Testis (tissue), 3 donors: ENCODE results near the gene P3H2. TPM values are rescaled to one million over a fixed set of nuclear protein-coding genes. Genes with fewer than 3 reads are reported as not detected.

Experiments used
- DNase-seq: peaks from one replicate; pipeline ENCODE4 v3.0.0-alpha.2; 2019
- H3K27ac ChIP-seq, 2 donors: fragments of 200-600 bp; sonication (generic); one replicate each; pipeline ENCODE4 v1.5.1; 2019
- H3K27me3 ChIP-seq: fragments of 200-600 bp; sonication (generic); one replicate; pipeline ENCODE4 v1.5.1; 2019
- H3K36me3 ChIP-seq: fragments of 200-600 bp; sonication (generic); one replicate; pipeline ENCODE4 v1.5.1; 2017; ENCODE audit warnings: low read depth; ENCODE audit errors: missing control alignments
- H3K4me1 ChIP-seq: fragments of 200-600 bp; sonication (generic); one replicate; pipeline ENCODE4 v1.5.1; 2019
- H3K4me3 ChIP-seq, 2 donors: fragments of 200-600 bp; sonication (generic); one replicate each; pipeline ENCODE4 v1.5.1; 2017 to 2019
- H3K9me3 ChIP-seq: fragments of 200-600 bp; sonication (generic); one replicate; pipeline ENCODE4 v1.5.1; 2017
- CTCF ChIP-seq, 3 experiments: fragments of 450-650 bp in 2 of 3; fragments of 200-600 bp in 1 of 3; sonication (generic) in 1 of 3; IDR thresholded peaks; one replicate each; pipeline ENCODE4 v1.5.1; 2016 to 2019; ENCODE audit warnings: antibody characterized with exemption in 3 of 3, mild to moderate bottlenecking in 2 of 3, moderate library complexity in 1 of 3
- POLR2A ChIP-seq: fragments of 450-650 bp; IDR thresholded peaks from one replicate; pipeline ENCODE4 v1.6.1; 2017; ENCODE audit warnings: antibody characterized with exemption, mild to moderate bottlenecking, moderate library complexity
- WGBS, 2 donors: methylation state at CpG; one replicate each; pipeline ENCODE4 v1.1.5; 2018; 5-methylcytosine and 5-hydroxymethylcytosine counted together
- intact Hi-C: fragments of 100-400 bp; cut with DNase I; formaldehyde crosslinking; loops from one replicate; pipeline ENCODE4 v1.15.1; 2023; ENCODE audit warnings: low total_unique reads
- polyA plus RNA-seq: library from polyadenylated mRNA; stranded (reverse); fragments of 350-450 nt; fragmentation: Illumina TruSeq; extraction: RNeasy Lipid Tissue Mini Kit (QIAGEN cat#74804); gene quantifications from one replicate; pipeline ENCODE4 v1.2.3, GENCODE V29; 2014; ENCODE audit warnings: low read depth, low replicate concordance; ENCODE audit not compliant: insufficient read depth
- total RNA-seq, 2 donors: library from RNA; depleted of rRNA; stranded (reverse); fragments of >200 nt; gene quantifications; one replicate each; pipeline ENCODE4 v1.2.3, GENCODE V29; 2016

The P3H2 gene
- total and polyA plus RNA-seq, 3 donors from 2014 or later = 7.2 to 11.0 (median 10.1) TPM

- Histone ChIP-seq H3K4me1 (peaks cover 6% of the 10 kb centered on the region), H3K36me3 (no peaks in the 10 kb centered on the region), H3K4me3 (no peak overlapping the region), H3K27ac (no peak overlapping the region), H3K27me3 (no peaks in the 10 kb centered on the region), H3K9me3 (no peaks in the 10 kb centered on the region)
- intact Hi-C loops = no loop called here
- WGBS, 2 donors = 87 to 92% methylated on average over 12 to 14 of the region's 14 CpGs
- DNase-seq = no peak
- TF ChIP-seq POLR2A (no peak), CTCF (IDR thresholded peaks at IDR 0.05) (no peak)
These were observed 176.2 kb downstream of the P3H2 start for GRCh38 chr3:189944285-189945145.

- H3K27ac ChIP-seq = no peak overlapping the region
- H3K4me1 ChIP-seq = peaks cover 6% of the 10 kb centered on the region
- H3K27me3 ChIP-seq = no peaks in the 10 kb centered on the region
- no peak for DNase-seq
- H3K4me3 ChIP-seq = no peak overlapping the region
- intact Hi-C loops = no loop called here
- WGBS, 2 donors = 90 to 91% methylated on average over 3 of the region's 3 CpGs
- TF ChIP-seq CTCF (IDR thresholded peaks at IDR 0.05) (no peak), POLR2A (no peak)
- no peaks in the 10 kb centered on the region for H3K36me3 ChIP-seq
- H3K9me3 ChIP-seq = no peaks in the 10 kb centered on the region
These were observed 177.7 kb downstream of the P3H2 start for GRCh38 chr3:189942948-189943347.

GRCh38 chr3:189941679-189942078 lies 179.0 kb downstream of the P3H2 start:
- intact Hi-C loops = no loop called here
- Histone ChIP-seq H3K4me3 (no peak overlapping the region), H3K27ac (no peak overlapping the region), H3K4me1 (peaks cover 6% of the 10 kb centered on the region), H3K27me3 (no peaks in the 10 kb centered on the region), H3K9me3 (no peaks in the 10 kb centered on the region), H3K36me3 (no peaks in the 10 kb centered on the region)
- TF ChIP-seq POLR2A = no peak
- TF ChIP-seq CTCF (IDR thresholded peaks at IDR 0.05) = no peak
- no peak for DNase-seq
- WGBS, 2 donors = 55 to 73% methylated on average over 2 of the region's 2 CpGs

- no peak overlapping the region for H3K27ac ChIP-seq
- no peaks in the 10 kb centered on the region for H3K27me3 ChIP-seq
- intact Hi-C loops = no loop called here
- H3K9me3 ChIP-seq = no peaks in the 10 kb centered on the region
- H3K36me3 ChIP-seq = no peaks in the 10 kb centered on the region
- TF ChIP-seq CTCF (IDR thresholded peaks at IDR 0.05) (no peak), POLR2A (no peak)
- no peak overlapping the region for H3K4me3 ChIP-seq
- 81 to 88% methylated on average over 5 of the region's 5 CpGs for WGBS, 2 donors
- H3K4me1 ChIP-seq = peaks cover 6% of the 10 kb centered on the region
- DNase-seq = no peak
These were observed 179.6 kb downstream of the P3H2 start for GRCh38 chr3:189941125-189941524.
